Stomach (tissue), 4 donors: ENCODE results near the gene PRR5L.

Source experiments
- CTCF ChIP-seq, 7 experiments: fragments of 450-650 bp in 4 of 7; fragments of 200-600 bp in 3 of 7; sonication (generic) in 3 of 7; IDR thresholded peaks; one replicate each; pipeline ENCODE4 v1.5.1; 2016 to 2019; ENCODE audit warnings: antibody characterized with exemption in 7 of 7, control low read depth in 2 of 7, mild to moderate bottlenecking in 1 of 7
- POLR2A ChIP-seq, 4 donors: fragments of 450-650 bp; IDR thresholded peaks; one replicate each; pipeline ENCODE4 v1.6.1; 2016; ENCODE audit warnings: antibody characterized with exemption in 4 of 4, control low read depth in 2 of 4, mild to moderate bottlenecking in 1 of 4, moderate library complexity in 1 of 4

GRCh38 chr11:36499315-36499714, 203.2 kb downstream of the PRR5L start:
- no peak for TF ChIP-seq CTCF (IDR thresholded peaks at IDR 0.05)
- TF ChIP-seq POLR2A (IDR thresholded peaks at IDR 0.05) = no peak
